ENCODE measurements around the gene OBP2A. TPM values are rescaled to one million over a fixed set of nuclear protein-coding genes. Genes with fewer than 3 reads are reported as not detected.

OBP2A gene
- total RNA-seq, 4 donors from 2014 or later, result not detected

GRCh38 chr9:135579889-135580660, 34.1 kb downstream of the OBP2A start:
- Histone ChIP-seq H3K27ac (no peak overlapping the region), H3K27me3 (no peaks in the 10 kb centered on the region), H3K36me3 (no peaks in the 10 kb centered on the region), H3K4me3 (no peak overlapping the region), H3K4me1 (no peaks in the 10 kb centered on the region), H3K9me3 (no peaks in the 10 kb centered on the region)
- no peak for DNase-seq (ENCODE audit: low spot score in 2 of 2)
- 55 to 57% methylated on average over 10 of the region's 10 CpGs for WGBS, 2 donors
- no peak for TF ChIP-seq CTCF (IDR thresholded peaks at IDR 0.05)
- TF ChIP-seq EP300 (IDR thresholded peaks at IDR 0.05), result no peak
- TF ChIP-seq POLR2A (IDR thresholded peaks at IDR 0.05), result no peak

GRCh38 chr9:135580664-135581380, 34.9 kb downstream of the OBP2A start:
- DNase-seq (ENCODE audit: low spot score in 2 of 2), result no peak
- TF ChIP-seq EP300 (IDR thresholded peaks at IDR 0.05) (no peak), CTCF (IDR thresholded peaks at IDR 0.05) (no peak), POLR2A (IDR thresholded peaks at IDR 0.05) (no peak)
- no peaks in the 10 kb centered on the region for H3K27me3 ChIP-seq
- H3K4me1 ChIP-seq, result no peaks in the 10 kb centered on the region
- H3K27ac ChIP-seq, result no peak overlapping the region
- no peak overlapping the region for H3K4me3 ChIP-seq
- H3K9me3 ChIP-seq, result no peaks in the 10 kb centered on the region
- no peaks in the 10 kb centered on the region for H3K36me3 ChIP-seq
- WGBS, 2 donors, result 85 to 92% methylated on average over 11 of the region's 11 CpGs

GRCh38 chr9:135581636-135582426, 35.9 kb downstream of the OBP2A start:
- no peaks in the 10 kb centered on the region for H3K4me1 ChIP-seq
- H3K36me3 ChIP-seq, result no peaks in the 10 kb centered on the region
- 87 to 89% methylated on average over 18 of the region's 18 CpGs for WGBS, 2 donors
- H3K27me3 ChIP-seq, result no peaks in the 10 kb centered on the region
- no peaks in the 10 kb centered on the region for H3K9me3 ChIP-seq
- H3K4me3 ChIP-seq, result no peak overlapping the region
- no peak overlapping the region for H3K27ac ChIP-seq
- no peak for TF ChIP-seq CTCF (IDR thresholded peaks at IDR 0.05)
- TF ChIP-seq EP300 (IDR thresholded peaks at IDR 0.05), result no peak
- TF ChIP-seq POLR2A (IDR thresholded peaks at IDR 0.05), result no peak
- no peak for DNase-seq (ENCODE audit: low spot score in 2 of 2)

GRCh38 chr9:135582541-135582940, 36.6 kb downstream of the OBP2A start:
- Histone ChIP-seq H3K9me3 (no peaks in the 10 kb centered on the region), H3K4me3 (no peak overlapping the region), H3K27me3 (no peaks in the 10 kb centered on the region), H3K36me3 (no peaks in the 10 kb centered on the region), H3K27ac (no peak overlapping the region), H3K4me1 (no peaks in the 10 kb centered on the region)
- no peak for DNase-seq (ENCODE audit: low spot score in 2 of 2)
- TF ChIP-seq EP300 (IDR thresholded peaks at IDR 0.05), result no peak
- no peak for TF ChIP-seq CTCF (IDR thresholded peaks at IDR 0.05)
- TF ChIP-seq POLR2A (IDR thresholded peaks at IDR 0.05), result no peak
- 86 to 95% methylated on average over 10 to 14 of the region's 14 CpGs for WGBS, 2 donors

All from tibial nerve (tissue), 4 donors.